GM18505 (cell line): Measurements from ENCODE around the gene RHBG.
"Not testable (repeated sequence)": the region's sequence is repeated elsewhere in the genome, so short reads cannot be mapped to it uniquely, and the experiment has no call there.

Experiments used
- ATAC-seq: cut with Tn5 transposase; IDR thresholded peaks from one replicate; pipeline ENCODE4 v1.9.1; 2021; ENCODE audit not compliant: unreplicated experiment
- POLR2A ChIP-seq: IDR thresholded peaks from 4 replicates; pipeline ENCODE4 v1.6.1; 2011; ENCODE audit warnings: borderline replicate concordance; ENCODE audit not compliant: insufficient read depth, insufficient read length; ENCODE audit errors: extremely low read depth

The RHBG gene

DNA sequence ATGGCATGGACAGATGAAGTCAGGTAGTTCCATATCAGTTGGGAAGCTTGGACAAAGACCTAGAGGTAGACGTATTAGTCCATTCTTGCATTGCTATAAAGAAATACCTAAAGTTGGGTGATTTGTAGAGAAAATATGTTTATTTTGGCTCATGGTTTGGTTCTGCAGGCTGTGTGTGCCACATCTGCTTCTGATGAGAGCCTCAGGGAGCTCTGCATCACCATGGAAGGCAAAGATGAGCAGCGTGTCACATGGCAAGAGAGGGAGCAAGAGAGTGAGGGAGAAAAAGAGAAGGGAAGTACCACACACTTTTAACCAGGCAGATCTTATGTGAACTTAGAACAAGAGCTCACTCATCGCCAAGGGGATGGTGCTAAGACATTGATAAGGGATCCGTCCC lies 21.7 kb upstream of the RHBG start:
- TF ChIP-seq POLR2A: no peak
- ATAC-seq: no peak

DNA sequence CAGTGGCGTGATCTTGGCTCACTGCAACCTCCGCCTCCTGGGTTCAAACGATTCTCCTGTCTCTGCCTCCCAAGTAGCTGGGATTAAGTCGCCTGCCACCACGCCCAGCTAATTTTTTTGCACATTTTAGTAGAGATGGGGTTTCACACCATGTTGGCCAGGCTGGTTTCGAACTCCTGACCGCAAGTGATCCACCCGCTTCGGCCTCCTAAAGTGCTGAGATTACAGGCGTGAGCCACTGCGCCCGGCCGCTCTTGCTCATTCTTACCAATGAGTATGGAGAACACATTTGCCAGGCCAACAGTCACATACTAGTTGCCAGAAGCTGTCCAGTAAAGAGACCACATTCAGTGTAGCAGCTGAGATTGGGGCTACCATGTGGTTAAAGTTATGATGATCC lies 16.5 kb upstream of the RHBG start:
- not testable (repeated sequence) for ATAC-seq

DNA sequence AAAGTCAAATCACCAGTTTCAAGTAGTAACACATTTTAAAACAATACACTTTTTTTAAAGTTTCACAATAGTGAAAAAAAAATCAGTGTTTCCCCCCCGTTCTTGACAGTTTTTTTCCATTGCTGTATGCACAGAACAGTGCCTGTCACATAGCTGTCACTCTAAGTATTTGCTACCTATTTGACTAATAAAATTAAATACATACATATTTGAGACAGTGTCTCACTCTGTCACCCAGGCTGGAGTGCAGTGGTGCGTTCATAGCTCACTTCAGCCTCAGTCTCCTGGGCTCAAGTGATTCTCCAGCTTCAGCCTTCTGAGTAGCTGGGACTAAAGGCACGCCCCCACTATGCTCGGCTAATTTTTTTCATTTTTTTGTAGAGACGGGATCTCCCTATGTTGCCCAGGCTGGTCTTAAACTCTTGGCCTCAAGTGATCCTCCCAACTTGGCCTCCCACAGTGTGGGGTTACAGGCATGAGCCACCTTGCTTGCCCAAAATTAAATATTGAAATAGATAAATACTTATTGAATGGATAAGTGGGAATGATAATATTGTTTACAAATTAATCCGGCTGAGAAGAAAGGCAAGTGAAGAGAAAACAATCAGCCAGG lies 12.6 kb upstream of the RHBG start:
- no peak for ATAC-seq
- TF ChIP-seq POLR2A: no peak

DNA sequence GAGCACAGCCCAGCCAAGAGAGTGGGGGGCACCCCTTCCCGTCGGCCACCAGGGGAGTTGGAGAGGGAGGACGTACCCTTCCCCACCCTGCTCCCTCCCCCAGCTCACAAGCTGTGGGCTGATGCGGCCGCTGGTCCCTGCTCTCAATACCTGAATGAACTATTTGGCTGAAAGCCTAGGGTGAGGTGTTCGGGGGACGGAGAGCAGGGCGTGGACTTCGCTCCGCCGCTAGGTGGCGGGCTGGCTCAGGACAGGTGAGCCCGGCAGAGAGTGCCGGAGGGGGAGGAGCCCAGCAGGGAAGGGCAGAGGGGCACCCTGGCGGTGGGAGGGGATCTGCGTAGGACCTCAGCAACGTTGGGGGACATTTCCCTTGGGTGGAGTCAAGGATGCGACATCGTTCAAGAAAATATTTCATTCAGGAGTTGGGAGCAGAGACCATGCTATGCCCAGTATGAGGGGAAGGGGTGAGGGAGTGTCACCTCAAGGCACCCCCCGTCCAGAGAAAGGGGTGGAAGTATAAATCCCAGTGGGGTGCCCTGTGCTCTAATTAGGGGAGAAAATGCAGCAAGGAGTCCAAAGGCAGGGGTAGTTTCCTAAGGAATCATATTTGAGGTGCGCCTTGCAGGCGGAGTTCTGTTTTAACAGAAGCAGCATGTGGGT lies 12.0 kb upstream of the RHBG start:
- peak; percentile 69 for ATAC-seq
- no peak for TF ChIP-seq POLR2A

DNA sequence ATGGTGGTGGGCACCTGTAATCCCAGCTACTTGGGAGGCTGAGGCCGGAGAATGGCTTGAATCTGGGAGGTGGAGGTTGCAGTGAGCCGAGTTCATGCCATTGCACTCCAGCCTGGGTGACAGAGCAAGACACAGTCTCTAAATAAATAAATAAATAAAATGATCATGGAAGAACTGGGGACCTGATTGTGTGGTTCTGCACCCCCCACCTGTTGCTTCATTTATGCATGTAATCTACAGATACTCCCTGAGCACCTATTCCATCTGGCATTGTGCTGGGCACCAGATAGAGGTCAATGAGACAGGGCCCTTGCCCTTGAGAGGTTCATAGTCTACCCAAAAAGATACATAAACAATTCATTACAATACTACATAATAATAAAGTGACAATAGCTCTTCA lies 11.0 kb upstream of the RHBG start:
- TF ChIP-seq POLR2A: no peak
- ATAC-seq: no peak

DNA sequence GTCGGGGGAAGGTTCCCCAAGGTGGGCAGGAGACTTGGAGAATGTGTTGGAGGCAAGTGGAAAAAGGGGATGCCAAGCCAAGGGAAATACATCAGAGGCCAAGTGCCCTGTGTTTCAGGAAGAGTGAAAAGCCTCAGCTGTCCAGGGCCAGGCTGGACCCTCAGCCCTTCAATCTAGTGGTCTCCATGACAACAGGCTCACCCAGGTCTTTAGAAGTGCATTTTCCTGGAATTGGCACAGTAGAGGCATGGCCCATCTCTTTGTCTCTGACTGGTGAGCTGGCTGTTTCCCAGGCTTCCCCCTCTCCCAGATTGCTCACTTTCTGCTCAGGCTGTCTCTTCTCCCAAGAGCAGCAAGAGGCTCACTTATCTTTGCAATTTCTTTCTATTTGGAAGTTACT lies 10.4 kb upstream of the RHBG start:
- no peak for ATAC-seq
- TF ChIP-seq POLR2A: no peak

DNA sequence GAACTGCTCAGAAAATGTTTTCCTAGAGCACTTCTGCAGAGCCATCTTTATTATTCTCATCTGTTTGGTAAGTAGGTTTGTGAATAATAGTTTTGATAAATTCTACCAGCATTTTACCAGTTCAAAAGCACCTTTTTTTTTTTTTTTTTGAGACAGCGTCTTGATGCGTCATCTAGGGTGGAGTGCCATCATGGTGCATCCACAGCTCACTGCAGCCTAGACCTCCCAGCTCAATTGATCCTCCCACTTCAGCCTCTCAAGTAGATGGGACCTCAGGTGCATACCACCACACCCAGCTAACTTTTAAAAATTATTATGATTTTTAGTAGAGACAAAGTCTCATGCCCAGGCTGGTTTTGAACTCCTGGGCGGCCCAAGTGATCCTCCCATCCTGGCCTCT lies 9.8 kb upstream of the RHBG start:
- ATAC-seq: no peak
- no peak for TF ChIP-seq POLR2A

DNA sequence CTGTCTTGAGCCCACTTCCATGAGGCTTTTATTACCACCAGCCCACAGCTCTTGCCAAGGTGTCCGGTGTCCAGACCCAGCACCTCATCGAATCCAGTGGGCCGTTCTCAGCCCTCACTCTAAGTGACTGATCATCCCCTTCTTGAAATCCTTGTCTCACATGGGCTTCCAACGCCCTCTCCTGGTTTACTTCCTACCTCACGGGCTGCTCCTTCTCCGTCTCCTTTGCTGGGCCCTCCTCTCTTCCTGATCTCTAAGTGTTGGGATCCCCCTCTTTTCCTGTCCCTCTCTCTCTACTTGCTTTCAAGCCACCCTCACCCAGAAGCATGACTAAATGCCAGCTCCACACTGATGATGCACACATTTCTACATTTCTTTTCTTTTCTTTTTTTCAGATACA lies 9.0 kb upstream of the RHBG start:
- no peak for ATAC-seq
- TF ChIP-seq POLR2A: no peak

DNA sequence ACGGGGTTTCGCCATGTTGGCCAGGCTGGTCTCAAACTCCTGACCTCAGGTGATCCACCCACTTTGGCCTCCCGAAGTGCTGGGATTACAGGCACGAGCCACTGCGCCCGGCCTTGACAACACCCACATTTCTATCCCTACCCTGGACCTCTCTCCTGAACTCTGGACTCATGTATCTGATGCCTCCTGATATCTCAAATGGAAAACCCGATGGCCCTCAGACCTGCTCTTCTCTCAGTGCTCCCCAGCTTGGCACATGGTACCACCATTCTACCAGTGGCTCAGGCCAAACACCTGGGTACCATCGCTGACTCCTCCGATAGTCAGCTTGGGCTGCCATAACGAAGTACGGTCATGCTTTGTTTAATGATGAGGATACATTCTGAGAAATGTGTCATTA lies 8.5 kb upstream of the RHBG start:
- no peak for TF ChIP-seq POLR2A
- ATAC-seq: no peak

DNA sequence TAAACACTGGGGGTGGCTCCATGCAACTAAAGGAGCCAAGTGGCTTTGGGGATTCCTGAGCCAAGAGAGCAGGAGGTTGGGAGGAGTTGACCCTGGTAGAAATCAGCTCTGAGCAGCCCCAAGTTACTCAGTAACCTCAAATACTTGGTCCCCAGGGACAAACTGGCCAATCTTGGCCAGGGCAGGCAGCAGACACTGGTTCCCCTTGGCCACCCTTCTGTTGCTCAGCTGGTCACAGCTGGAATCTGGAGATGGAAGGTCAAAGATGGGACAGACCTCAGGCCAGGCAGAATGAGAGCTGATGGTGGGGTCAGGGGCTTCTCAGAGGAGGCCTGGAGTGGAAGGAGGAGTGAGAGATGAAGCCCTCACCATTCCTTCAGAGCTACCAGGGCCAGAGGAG lies 3.3 kb upstream of the RHBG start:
- ATAC-seq: no peak
- TF ChIP-seq POLR2A: no peak

DNA sequence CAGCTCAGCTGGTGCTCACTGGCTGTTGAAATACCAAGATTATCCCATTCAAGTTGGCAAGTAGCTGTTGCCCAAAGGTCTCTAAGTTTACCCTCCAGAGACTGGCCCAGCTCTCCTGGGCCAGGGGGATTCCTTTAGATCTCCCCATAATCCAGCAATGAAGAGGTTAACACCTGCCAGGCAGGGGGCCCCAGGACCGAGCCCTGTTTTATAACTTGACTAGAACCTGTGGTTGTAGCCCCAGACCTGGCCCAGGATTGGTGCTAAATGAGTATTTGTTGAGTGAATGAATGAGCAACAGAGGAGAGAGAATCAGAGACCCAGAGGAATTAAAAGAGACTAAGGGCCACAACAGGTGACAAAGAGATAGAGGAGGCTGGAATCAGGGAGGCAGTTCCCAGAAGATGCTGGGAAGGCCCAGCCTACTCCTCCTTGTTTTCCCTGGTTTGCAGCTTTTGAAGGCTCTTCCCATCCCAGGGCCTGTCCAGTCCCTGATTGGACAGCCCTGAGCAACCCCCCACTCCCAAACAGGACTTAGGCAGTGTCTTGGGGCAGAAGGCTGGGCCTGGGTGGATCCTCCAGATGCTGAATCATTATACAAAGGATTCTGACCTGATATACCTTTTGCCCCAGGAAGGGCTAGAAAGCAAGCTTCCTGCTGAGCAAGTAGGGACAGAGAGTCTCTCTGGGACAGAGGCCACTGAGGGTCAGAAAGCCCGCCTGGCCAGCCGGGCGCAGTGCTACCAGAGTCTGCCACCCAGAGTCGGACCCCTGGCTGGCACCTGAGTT lies 2.4 kb upstream of the RHBG start:
- no peak for TF ChIP-seq POLR2A
- no peak for ATAC-seq

DNA sequence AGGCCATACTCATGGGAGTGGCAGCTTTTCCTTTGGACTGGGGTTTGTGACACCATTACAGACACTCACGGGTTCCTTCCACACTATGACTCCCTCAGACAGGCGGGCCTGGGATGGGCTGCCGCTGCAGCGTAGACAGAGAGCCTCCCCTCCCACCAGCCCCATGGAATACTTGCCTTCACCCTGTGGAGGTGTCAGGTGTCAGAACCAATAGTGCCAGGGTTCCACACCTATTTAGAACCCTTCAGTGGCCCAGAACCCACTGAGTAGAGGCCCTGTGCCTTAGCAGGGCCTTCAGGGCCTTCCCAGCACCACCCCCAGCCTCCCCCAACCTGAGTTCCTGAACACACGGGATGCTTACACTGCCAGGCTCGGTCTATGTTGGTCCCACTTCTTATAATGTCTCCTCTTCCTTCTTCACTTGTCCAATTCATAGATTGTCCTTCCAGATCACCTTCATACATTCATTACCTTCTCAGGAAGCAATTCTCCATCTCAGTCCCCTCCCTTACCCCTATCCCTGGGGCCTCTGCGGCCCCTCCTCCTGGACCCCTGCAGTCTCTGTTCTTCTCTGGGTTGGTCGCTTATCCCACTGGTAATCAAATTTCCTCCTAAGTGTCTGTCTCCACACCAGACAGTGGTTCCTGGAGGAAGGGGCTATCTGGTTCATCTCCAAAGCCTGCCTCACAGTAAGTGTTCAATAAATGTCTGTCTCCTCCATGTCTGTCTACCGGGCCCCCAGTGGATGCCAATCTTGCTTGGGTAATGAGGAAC lies 1.4 kb upstream of the RHBG start:
- ATAC-seq: no peak
- TF ChIP-seq POLR2A: no peak

DNA sequence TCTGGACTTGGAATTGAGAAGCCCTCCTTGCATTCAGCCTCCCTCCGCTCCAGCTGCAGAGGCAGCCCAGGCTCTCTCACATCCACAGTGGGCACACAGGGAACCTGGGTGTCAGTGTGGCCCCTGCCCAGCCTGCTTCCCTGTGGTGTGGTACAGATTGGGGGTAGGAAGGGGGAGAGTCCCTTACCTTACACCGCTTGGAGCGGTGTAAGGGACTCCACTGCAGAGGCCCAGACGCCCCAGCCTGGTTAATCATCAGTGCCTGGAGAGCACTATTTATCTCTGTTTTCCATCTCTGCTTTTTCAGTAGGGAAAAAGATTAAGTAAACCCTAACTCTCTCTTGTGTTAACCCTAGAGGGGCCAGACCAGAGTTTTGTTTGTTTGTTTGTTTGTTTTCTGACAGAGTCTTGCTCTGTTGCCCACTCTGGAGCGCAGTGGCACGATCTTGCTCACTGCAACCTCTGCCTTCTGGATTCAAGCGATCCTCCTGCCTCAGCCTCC lies 803 bp upstream of the RHBG start:
- no peak for ATAC-seq
- no peak for TF ChIP-seq POLR2A

DNA sequence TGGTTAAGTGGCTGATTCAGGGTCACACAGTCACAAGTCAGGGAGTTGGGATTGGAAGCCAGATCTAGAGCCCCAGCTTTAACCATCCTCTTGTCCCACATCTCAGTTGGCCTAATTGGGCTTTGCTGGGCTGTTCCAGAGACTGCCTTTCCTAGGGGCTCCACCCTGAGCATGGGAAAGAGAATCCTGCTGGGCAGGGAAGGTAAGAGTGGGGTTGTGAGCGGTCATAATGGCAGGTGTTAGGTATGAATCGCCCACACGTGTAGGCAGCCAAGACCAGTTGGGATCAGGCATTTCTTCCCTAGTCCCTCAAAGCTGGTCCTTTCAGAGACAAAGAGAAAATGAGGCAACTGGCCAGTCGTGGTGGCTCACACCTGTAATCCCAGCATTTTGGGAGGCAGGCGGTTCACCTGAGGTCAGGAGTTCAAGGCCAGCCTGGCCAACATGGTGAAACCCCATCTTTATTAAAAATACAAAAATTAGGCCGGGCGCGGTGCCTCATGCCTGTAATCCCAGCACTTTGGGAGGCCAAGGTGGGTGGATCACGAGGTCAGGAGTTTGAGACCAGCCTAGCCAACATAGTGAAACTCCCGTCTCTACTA lies 775 bp downstream of the RHBG start:
- not testable (repeated sequence) for ATAC-seq
